Measurements from ENCODE around the gene CEBPE. TPM values are rescaled to one million over a fixed set of nuclear protein-coding genes. Genes with fewer than 3 reads are reported as not detected.

CEBPE gene
- total RNA-seq, 1 experiment from 2014 or later = not detected

DNA sequence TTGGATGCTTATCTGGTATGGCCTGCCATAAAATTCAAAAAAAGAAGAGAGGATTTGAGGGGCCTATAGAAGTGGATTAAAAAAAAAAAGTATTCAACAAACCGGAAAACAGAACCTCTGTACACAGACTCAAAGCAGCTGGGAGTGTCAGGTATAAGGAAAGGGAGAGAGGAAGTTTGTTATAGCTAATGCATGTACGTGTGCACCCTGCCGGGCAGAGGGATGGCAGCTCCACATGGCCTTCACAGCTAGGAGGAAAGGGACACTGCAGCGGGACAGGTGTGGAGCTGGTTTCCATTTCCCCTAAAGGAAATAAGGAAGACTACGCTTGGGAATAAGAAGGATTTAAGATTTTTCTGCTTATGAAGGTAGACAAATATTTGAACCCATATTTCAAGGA lies 43.0 kb upstream of the CEBPE start:
- Histone ChIP-seq H3K27ac (ENCODE audit: low read depth, low read length) (no peak overlapping the region), H3K9me3 (ENCODE audit: control insufficient read depth in 1 of 2, insufficient read depth in 1 of 2, low read depth in 1 of 2, low read length in 2 of 2) (no peaks in the 10 kb centered on the region), H3K9ac (ENCODE audit: low read length) (no peak overlapping the region), H3K4me2 (ENCODE audit: low read length) (no peak overlapping the region), H3K27me3 (ENCODE audit: insufficient read depth, low read length) (peaks cover 4% of the 10 kb centered on the region; the same call in 1 of the 2 replicates), H3K79me2 (ENCODE audit: insufficient read depth, low read length) (no peaks in the 10 kb centered on the region), H2AFZ (ENCODE audit: low read depth, low read length, poor library complexity, severe bottlenecking) (no peak overlapping the region), H3K9me2 (ENCODE audit: insufficient read depth) (no peaks in the 10 kb centered on the region), H3K4me1 (ENCODE audit: control insufficient read depth in 1 of 2, insufficient read depth in 2 of 2, low read length in 2 of 2) (no peaks in the 10 kb centered on the region), H3K36me3 (ENCODE audit: control insufficient read depth in 1 of 2, insufficient read depth in 2 of 2, low read length in 2 of 2) (no peaks in the 10 kb centered on the region), H4K20me1 (ENCODE audit: insufficient read depth) (no peaks in the 10 kb centered on the region), H3K4me3 (replicated peaks in 1 of 2; ENCODE audit: low read depth in 1 of 2, low read length in 2 of 2) (no peak overlapping the region)
- ATAC-seq (no peak), DNase-seq (ENCODE audit: low read depth, low spot score) (no peak)
- POLR2A ChIA-PET = no interaction called here
- RAD21 ChIA-PET (ENCODE audit: low non-redundant PET in 1 of 2, low total read pairs in 2 of 2, uncharacterized antibody in 2 of 2, unreplicated experiment in 2 of 2) = no interaction called here
- intact Hi-C loops (cut with micrococcal nuclease) = no loop called here
- BruUV-seq (replicated peaks) = no TSS peak
- CTCF ChIA-PET = no interaction called here
- TF ChIP-seq POLR2A (IDR thresholded peaks at IDR 0.05; ENCODE audit: borderline replicate concordance, extremely low read depth, insufficient read depth, insufficient read length) = no peak
- no peak for TF ChIP-seq ZFX (IDR thresholded peaks at IDR 0.05)
- no peak for TF ChIP-seq YY1 (IDR thresholded peaks at IDR 0.05; ENCODE audit: extremely low read depth, insufficient replicate concordance, low read depth, low read length)
- TF ChIP-seq EGR1 (IDR thresholded peaks at IDR 0.05; ENCODE audit: low read depth) = no peak
- no peak for TF ChIP-seq SIN3A (IDR thresholded peaks at IDR 0.05; ENCODE audit: low read depth)
- TF ChIP-seq, protein P1, sequence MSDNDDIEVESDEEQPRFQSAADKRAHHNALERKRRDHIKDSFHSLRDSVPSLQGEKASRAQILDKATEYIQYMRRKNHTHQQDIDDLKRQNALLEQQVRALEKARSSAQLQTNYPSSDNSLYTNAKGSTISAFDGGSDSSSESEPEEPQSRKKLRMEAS (IDR thresholded peaks at IDR 0.05) = no peak
- no peak for TF ChIP-seq ZNF274 (IDR thresholded peaks at IDR 0.05; ENCODE audit: low read depth, low read length)
- no peak for TF ChIP-seq TCF7L2 (IDR thresholded peaks at IDR 0.05; ENCODE audit: borderline replicate concordance, extremely low read depth, insufficient read depth, insufficient read length)
- TF ChIP-seq EZH2phosphoT487 (IDR thresholded peaks at IDR 0.05; ENCODE audit: borderline replicate concordance) = no peak
- TF ChIP-seq POLR2AphosphoS5 (IDR thresholded peaks at IDR 0.05; ENCODE audit: low read depth, low read length) = no peak

DNA sequence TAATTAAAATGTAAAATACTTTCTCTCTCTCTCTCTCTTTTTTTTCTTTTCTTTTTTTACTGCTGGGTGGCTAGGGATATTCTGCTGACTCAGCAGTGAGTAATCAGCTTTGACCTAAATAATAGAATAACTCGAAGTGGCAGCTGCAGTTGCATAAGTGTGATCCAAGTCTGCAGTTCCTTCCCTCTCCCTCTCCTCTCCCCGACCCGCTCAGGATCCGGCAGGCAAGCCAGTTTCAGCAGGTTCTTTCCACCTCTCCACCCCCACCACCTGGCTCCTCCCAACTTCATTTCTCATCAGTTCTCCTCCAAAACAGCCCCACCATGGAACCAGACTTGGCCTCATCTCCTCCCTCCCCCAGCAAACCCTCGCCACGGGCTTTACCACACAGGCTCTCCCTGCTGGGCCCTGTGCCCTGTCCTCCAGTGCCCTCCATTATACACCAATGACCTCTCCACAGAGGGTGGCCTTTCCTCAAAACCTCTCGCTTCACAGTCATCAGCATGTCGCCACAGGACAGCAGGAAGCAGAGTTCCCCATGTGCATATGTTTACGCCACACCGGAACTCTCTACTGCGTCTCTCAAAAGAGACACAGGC lies 42.0 kb upstream of the CEBPE start:
- POLR2A ChIA-PET = no interaction called here
- intact Hi-C loops (cut with micrococcal nuclease) = no loop called here
- TF ChIP-seq SP1 (IDR thresholded peaks at IDR 0.05; ENCODE audit: low read depth) = no peak
- no peak for TF ChIP-seq POLR2A (IDR thresholded peaks at IDR 0.05; ENCODE audit: borderline replicate concordance, extremely low read depth, insufficient read depth, insufficient read length)
- no peak for TF ChIP-seq RAD21 (IDR thresholded peaks at IDR 0.05; ENCODE audit: low read depth)
- TF ChIP-seq CBX3 (IDR thresholded peaks at IDR 0.05; ENCODE audit: low read depth) = no peak
- TF ChIP-seq JUND (IDR thresholded peaks at IDR 0.05) = no peak
- no peak for TF ChIP-seq SRF (IDR thresholded peaks at IDR 0.05; ENCODE audit: low read depth)
- TF ChIP-seq EGR1 (IDR thresholded peaks at IDR 0.05; ENCODE audit: low read depth) = no peak
- no peak for TF ChIP-seq EZH2 (IDR thresholded peaks at IDR 0.05)
- TF ChIP-seq, protein P2, sequence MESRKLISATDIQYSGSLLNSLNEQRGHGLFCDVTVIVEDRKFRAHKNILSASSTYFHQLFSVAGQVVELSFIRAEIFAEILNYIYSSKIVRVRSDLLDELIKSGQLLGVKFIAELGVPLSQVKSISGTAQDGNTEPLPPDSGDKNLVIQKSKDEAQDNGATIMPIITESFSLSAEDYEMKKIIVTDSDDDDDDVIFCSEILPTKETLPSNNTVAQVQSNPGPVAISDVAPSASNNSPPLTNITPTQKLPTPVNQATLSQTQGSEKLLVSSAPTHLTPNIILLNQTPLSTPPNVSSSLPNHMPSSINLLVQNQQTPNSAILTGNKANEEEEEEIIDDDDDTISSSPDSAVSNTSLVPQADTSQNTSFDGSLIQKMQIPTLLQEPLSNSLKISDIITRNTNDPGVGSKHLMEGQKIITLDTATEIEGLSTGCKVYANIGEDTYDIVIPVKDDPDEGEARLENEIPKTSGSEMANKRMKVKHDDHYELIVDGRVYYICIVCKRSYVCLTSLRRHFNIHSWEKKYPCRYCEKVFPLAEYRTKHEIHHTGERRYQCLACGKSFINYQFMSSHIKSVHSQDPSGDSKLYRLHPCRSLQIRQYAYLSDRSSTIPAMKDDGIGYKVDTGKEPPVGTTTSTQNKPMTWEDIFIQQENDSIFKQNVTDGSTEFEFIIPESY (IDR thresholded peaks at IDR 0.05; ENCODE audit: extremely low read depth, insufficient replicate concordance, low read length) = no peak
- TF ChIP-seq YY1 (IDR thresholded peaks at IDR 0.05; ENCODE audit: extremely low read depth, insufficient replicate concordance, low read depth, low read length) = no peak
- no peak for TF ChIP-seq POLR2AphosphoS5 (IDR thresholded peaks at IDR 0.05; ENCODE audit: low read depth, low read length)
- TF ChIP-seq, protein P1 (IDR thresholded peaks at IDR 0.05) = no peak

More for the DNA sequence above, 42.0 kb upstream of the CEBPE start:
- CTCF ChIA-PET = no interaction called here
- Histone ChIP-seq H3K27me3 (ENCODE audit: insufficient read depth, low read length) (peaks cover 4% of the 10 kb centered on the region; the same call in 1 of the 2 replicates), H2AFZ (ENCODE audit: low read depth, low read length, poor library complexity, severe bottlenecking) (no peak overlapping the region), H3K9me2 (ENCODE audit: insufficient read depth) (no peaks in the 10 kb centered on the region), H3K9me3 (ENCODE audit: control insufficient read depth in 1 of 2, insufficient read depth in 1 of 2, low read depth in 1 of 2, low read length in 2 of 2) (no peaks in the 10 kb centered on the region), H3K4me3 (replicated peaks in 1 of 2; ENCODE audit: low read depth in 1 of 2, low read length in 2 of 2) (no peak overlapping the region), H3K4me1 (ENCODE audit: control insufficient read depth in 1 of 2, insufficient read depth in 2 of 2, low read length in 2 of 2) (no peaks in the 10 kb centered on the region), H3K4me2 (ENCODE audit: low read length) (no peak overlapping the region), H3K79me2 (ENCODE audit: insufficient read depth, low read length) (no peaks in the 10 kb centered on the region), H3K27ac (ENCODE audit: low read depth, low read length) (no peak overlapping the region), H4K20me1 (ENCODE audit: insufficient read depth) (no peaks in the 10 kb centered on the region), H3K36me3 (ENCODE audit: control insufficient read depth in 1 of 2, insufficient read depth in 2 of 2, low read length in 2 of 2) (no peaks in the 10 kb centered on the region), H3K9ac (ENCODE audit: low read length) (no peak overlapping the region)
- BruUV-seq (replicated peaks) = no TSS peak
- ATAC-seq = no peak
- RAD21 ChIA-PET (ENCODE audit: low non-redundant PET in 1 of 2, low total read pairs in 2 of 2, uncharacterized antibody in 2 of 2, unreplicated experiment in 2 of 2) = no interaction called here
- no peak for DNase-seq (ENCODE audit: low read depth, low spot score)
